Endothelial cell of umbilical vein (primary cell): ENCODE measurements around the gene ABCA7. TPM values are rescaled to one million over a fixed set of nuclear protein-coding genes. Genes with fewer than 3 reads are reported as not detected.
A peak's percentile ranks its signal among the peaks of the same experiment; 100 is the strongest.

ENCODE experiments used
- BruUV-seq: library from RNA; stranded (reverse); fragments of 400-500 nt; replicated peaks from 2 replicates; lab custom pipeline; 2021; lab: Mats Ljungman, UMichigan
- CTCF ChIA-PET: fragments of 300-600, 350-600 bp; sonication (Branson Sonifier 250); formaldehyde crosslinking; loops from one replicate; lab custom pipeline; 2021; ENCODE audit warnings: antibody characterized with exemption, inconsistent platforms; lab: Charles Lee
- POLR2A ChIA-PET: fragments of 300-600, 350-600 bp; sonication (Branson Sonifier 250); formaldehyde crosslinking; loops from one replicate; lab custom pipeline; 2021; ENCODE audit warnings: antibody characterized with exemption, inconsistent platforms; lab: Charles Lee
- DNase-seq: peaks from one replicate; pipeline ENCODE4 v3.0.0-alpha.2; 2011; ENCODE audit warnings: low read depth, low spot score
- FAIRE-seq: peaks from 2 replicates; lab custom pipeline; 2011; peaks lifted over from hg19 to GRCh38; lab: Jason Lieb, UNC
- H2AFZ ChIP-seq: 2 replicates; pipeline ENCODE4 v1.6.0; 2012; ENCODE audit warnings: low read depth, low read length, control low read depth, inconsistent platforms
- H3K27ac ChIP-seq: 2 replicates; pipeline ENCODE4 v1.5.1; 2011; ENCODE audit warnings: low read depth, mild to moderate bottlenecking, control low read depth, low read length, moderate library complexity; ENCODE audit not compliant: insufficient read depth
- H3K27me3 ChIP-seq, 2 experiments: 2 replicates each; pipeline versions ENCODE4 v1.6.0 to v1.6.1; 2011; ENCODE audit warnings: low read length in 2 of 2, mixed read lengths in 1 of 2; ENCODE audit not compliant: control insufficient read depth in 2 of 2, insufficient read depth in 2 of 2
- H3K36me3 ChIP-seq, 2 experiments: 2 replicates in 1 of 2; 3 replicates in 1 of 2; pipeline ENCODE4 v1.5.1; 2011; ENCODE audit warnings: low read length in 2 of 2, mild to moderate bottlenecking in 1 of 2, moderate library complexity in 1 of 2; ENCODE audit not compliant: control insufficient read depth in 2 of 2, insufficient read depth in 2 of 2; ENCODE audit errors: extremely low read depth in 1 of 2
- H3K4me1 ChIP-seq: 3 replicates; pipeline ENCODE4 v1.5.1; 2011; ENCODE audit warnings: mild to moderate bottlenecking, low read length; ENCODE audit not compliant: control insufficient read depth, insufficient read depth; ENCODE audit errors: extremely low read depth
- H3K4me2 ChIP-seq: 2 replicates; pipeline ENCODE4 v1.6.1; 2011; ENCODE audit warnings: low read length, control low read depth, mixed read lengths; ENCODE audit not compliant: insufficient read depth
- H3K4me3 ChIP-seq, 3 experiments: fragments of 200-600 bp in 1 of 3; sonication (generic), shearing (Covaris generic) in 1 of 3; replicated peaks in 1 of 3; 2 replicates each; pipeline ENCODE4 v1.5.1; 2011 to 2016; ENCODE audit warnings: control low read depth in 3 of 3, low read length in 3 of 3, mild to moderate bottlenecking in 2 of 3, inconsistent platforms in 1 of 3, low read depth in 1 of 3, moderate library complexity in 1 of 3; ENCODE audit not compliant: insufficient read depth in 1 of 3
- H3K79me2 ChIP-seq: 2 replicates; pipeline ENCODE4 v1.6.0; 2012; ENCODE audit warnings: low read length, inconsistent platforms; ENCODE audit not compliant: control insufficient read depth, insufficient read depth
- H3K9ac ChIP-seq: replicated peaks from 2 replicates; pipeline ENCODE3; 2011; ENCODE audit warnings: low read length, control low read depth; ENCODE audit not compliant: insufficient read depth; ENCODE audit errors: extremely low read depth
- H3K9me1 ChIP-seq: replicated peaks from 3 replicates; pipeline ENCODE4 v1.6.0; 2011; ENCODE audit warnings: mild to moderate bottlenecking, low read length; ENCODE audit not compliant: control insufficient read depth, insufficient read depth; ENCODE audit errors: extremely low read depth
- H3K9me3 ChIP-seq: replicated peaks from 2 replicates; pipeline ENCODE4 v1.5.1; 2012; ENCODE audit warnings: low read length, inconsistent platforms; ENCODE audit not compliant: control insufficient read depth, insufficient read depth
- H4K20me1 ChIP-seq: replicated peaks from 2 replicates; pipeline ENCODE3; 2011; ENCODE audit warnings: mild to moderate bottlenecking, low read length; ENCODE audit not compliant: control insufficient read depth, insufficient read depth; ENCODE audit errors: extremely low read depth
- CTCF ChIP-seq, 2 donors: IDR thresholded peaks; 1 replicate in 1 of 2; 2 replicates in 1 of 2; pipeline ENCODE4 v1.5.1; 2011; ENCODE audit warnings: low read length in 2 of 2, mild to moderate bottlenecking in 2 of 2, moderate library complexity in 2 of 2, control low read depth in 1 of 2, inconsistent platforms in 1 of 2, low read depth in 1 of 2; ENCODE audit not compliant: insufficient read depth in 1 of 2; ENCODE audit errors: extremely low read depth in 1 of 2
- MYC ChIP-seq: IDR thresholded peaks from one replicate; pipeline ENCODE4 v1.6.1; 2011; ENCODE audit warnings: mild to moderate bottlenecking, low read depth, low read length
- POLR2AphosphoS5 ChIP-seq: IDR thresholded peaks from 2 replicates; pipeline ENCODE4 v1.6.1; 2012; ENCODE audit warnings: low read depth, mild to moderate bottlenecking, control low read depth, low read length, moderate library complexity; ENCODE audit not compliant: insufficient read depth
- dilution Hi-C: fragments of 300-500 bp; cut with MboI; formaldehyde crosslinking; loops from one replicate; pipeline ENCODE4 v1.15.0; 2019; ENCODE audit warnings: low sequenced_read_pairs; ENCODE audit not compliant: extremely low pct_ligation_motif_present
- intact Hi-C: fragments of 100-400 bp; cut with micrococcal nuclease; formaldehyde crosslinking; loops from one replicate; pipeline ENCODE4 v1.10.0; 2022
- polyA plus RNA-seq, 4 experiments: library from polyadenylated mRNA; depleted of rRNA in 3 of 4; stranded (reverse) in 3 of 4; unstranded in 1 of 4; fragments of >200 nt; gene quantifications; 2 replicates each; pipeline versions ENCODE4 v1.2.1 to v1.2.3, GENCODE V29; 2011 to 2012; ENCODE audit warnings: missing spikeins in 1 of 4
- total RNA-seq: library from RNA; stranded (reverse); gene quantifications from 2 replicates; pipeline ENCODE4 v1.2.3, GENCODE V29; 2021

ABCA7 gene
- total and polyA plus RNA-seq, 2 donors (not counting 3 experiments of a cell fraction or from before 2014, with no cell fraction given) = 5.7 to 9.8 TPM

- Histone ChIP-seq H3K9me3 (no peaks in the 10 kb centered on the region), H3K4me2 (peak overlapping the region; percentile 9), H3K4me1 (peaks cover 40% of the 10 kb centered on the region), H3K27ac (peak overlapping the region; percentile 43), H3K79me2 (peaks cover 78% of the 10 kb centered on the region), H3K9ac (peak overlapping the region; percentile 32), H4K20me1 (no peaks in the 10 kb centered on the region), H3K36me3 (peaks cover 5 to 19% of the 10 kb centered on the region in 2 experiments), H3K9me1 (no peaks in the 10 kb centered on the region), H2AFZ (no peak overlapping the region), H3K4me3 (no peak overlapping the region), H3K27me3 (no peaks in the 10 kb centered on the region)
- dilution Hi-C loops (no loop called here), intact Hi-C loops (no loop called here)
- CTCF ChIA-PET = interaction anchor here (1.4 kb wide), 1 partner anchor 33 kb away, joined by 5 read pairs; the partner anchor contains the start of gene WDR18
- BruUV-seq = no TSS peak
- FAIRE-seq = peak; percentile 53
- peak; percentile 51 for DNase-seq
- POLR2A ChIA-PET = interaction anchor here (0.9 to 1.2 kb wide), 2 partner anchors 9 to 10 kb away, joined by 3 to 4 read pairs; no protein-coding TSS in a partner anchor
- TF ChIP-seq MYC = no peak
- TF ChIP-seq POLR2AphosphoS5 = peak; percentile 38
- no peak for TF ChIP-seq CTCF (IDR thresholded peaks at IDR 0.05; ENCODE audit: extremely low read depth in 1 of 2, insufficient read depth in 1 of 2, low read depth in 1 of 2, low read length in 2 of 2)
These were observed 23.2 kb upstream of the ABCA7 start for GRCh38 chr19:1016647-1017114.
